ENCODE results near the gene CD300LG. TPM values are rescaled to one million over a fixed set of nuclear protein-coding genes. Genes with fewer than 3 reads are reported as not detected.

CD300LG gene
- total and polyA plus RNA-seq, 2 donors (not counting 1 experiment from before 2014, with no cell fraction given) = not detected

DNA sequence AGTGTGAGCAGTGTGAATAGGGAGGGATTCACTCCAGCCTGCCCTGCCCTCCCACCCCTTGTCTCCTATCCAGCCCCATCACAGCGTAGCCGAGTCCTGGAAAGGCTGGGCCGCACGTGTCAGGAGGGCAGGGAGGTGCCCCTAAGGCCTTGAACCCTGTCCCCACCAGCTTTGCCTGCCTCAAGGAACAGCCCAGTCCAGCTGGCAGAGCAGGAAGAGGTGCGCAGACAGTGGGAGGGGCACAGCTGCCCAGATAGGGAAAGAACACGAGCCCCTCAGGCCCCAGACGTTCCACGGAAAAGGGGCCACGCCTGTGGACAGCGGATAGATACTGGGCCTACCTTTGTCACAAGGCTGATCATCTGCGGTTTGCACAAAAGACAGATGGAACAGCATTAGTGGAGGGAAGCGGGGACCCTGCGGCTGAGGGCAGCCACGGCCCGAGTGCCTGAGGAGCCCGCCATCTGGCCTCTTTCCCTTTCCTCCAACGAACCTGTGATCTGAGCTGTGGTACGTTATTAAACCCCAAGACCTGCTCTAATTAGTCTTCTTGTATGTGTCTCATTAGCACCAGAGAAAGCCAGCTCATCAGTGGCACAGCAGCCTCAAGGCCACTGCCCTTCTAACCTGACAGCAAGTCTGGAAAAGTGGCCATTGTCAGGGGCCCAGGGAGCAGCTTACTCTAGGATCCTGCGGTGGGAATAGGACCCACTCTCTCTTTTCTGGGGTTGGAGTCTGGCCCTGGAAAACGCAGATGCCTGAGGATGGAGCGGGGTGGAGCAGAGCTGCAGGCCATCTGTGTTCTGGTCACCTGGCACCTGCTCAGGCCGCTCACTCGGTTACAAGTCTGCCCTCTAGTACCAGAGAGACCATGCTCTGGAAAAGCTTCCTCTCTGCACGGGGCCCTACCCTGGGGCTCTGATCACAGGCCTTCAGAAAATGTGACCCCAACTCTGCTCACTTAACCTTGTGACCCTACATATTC lies 30.3 kb upstream of the CD300LG start:
- Histone ChIP-seq H3K27me3 (ENCODE audit: control insufficient read depth, insufficient read depth, low read length) (no peaks in the 10 kb centered on the region), H3K9ac (ENCODE audit: insufficient read depth, low read length) (no peak overlapping the region), H3K9me3 (ENCODE audit: control insufficient read depth, insufficient read depth, low read depth, low read length) (no peaks in the 10 kb centered on the region), H3K36me3 (ENCODE audit: control insufficient read depth, insufficient read depth, low read length) (peaks cover 8% of the 10 kb centered on the region), H2AFZ (ENCODE audit: low read length) (no peak overlapping the region), H4K20me1 (ENCODE audit: control insufficient read depth, extremely low read depth, insufficient read depth, low read length) (no peaks in the 10 kb centered on the region), H3K4me3 (replicated peaks in 1 of 4; ENCODE audit: control extremely low read depth in 1 of 4, insufficient read depth in 1 of 4, low read depth in 3 of 4, low read length in 4 of 4) (no peak overlapping the region), H3K27ac (ENCODE audit: insufficient read depth, low read length) (no peak overlapping the region), H3K79me2 (ENCODE audit: control insufficient read depth, insufficient read depth, low read length) (no peaks in the 10 kb centered on the region), H3K4me1 (ENCODE audit: control insufficient read depth, extremely low read depth, insufficient read depth, low read length) (peaks cover 2% of the 10 kb centered on the region), H3K4me2 (ENCODE audit: extremely low read depth, insufficient read depth, low read length) (no peak overlapping the region)
- TF ChIP-seq, protein P1, sequence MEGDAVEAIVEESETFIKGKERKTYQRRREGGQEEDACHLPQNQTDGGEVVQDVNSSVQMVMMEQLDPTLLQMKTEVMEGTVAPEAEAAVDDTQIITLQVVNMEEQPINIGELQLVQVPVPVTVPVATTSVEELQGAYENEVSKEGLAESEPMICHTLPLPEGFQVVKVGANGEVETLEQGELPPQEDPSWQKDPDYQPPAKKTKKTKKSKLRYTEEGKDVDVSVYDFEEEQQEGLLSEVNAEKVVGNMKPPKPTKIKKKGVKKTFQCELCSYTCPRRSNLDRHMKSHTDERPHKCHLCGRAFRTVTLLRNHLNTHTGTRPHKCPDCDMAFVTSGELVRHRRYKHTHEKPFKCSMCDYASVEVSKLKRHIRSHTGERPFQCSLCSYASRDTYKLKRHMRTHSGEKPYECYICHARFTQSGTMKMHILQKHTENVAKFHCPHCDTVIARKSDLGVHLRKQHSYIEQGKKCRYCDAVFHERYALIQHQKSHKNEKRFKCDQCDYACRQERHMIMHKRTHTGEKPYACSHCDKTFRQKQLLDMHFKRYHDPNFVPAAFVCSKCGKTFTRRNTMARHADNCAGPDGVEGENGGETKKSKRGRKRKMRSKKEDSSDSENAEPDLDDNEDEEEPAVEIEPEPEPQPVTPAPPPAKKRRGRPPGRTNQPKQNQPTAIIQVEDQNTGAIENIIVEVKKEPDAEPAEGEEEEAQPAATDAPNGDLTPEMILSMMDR (conservative IDR thresholded peaks at IDR 0.05 in 1 of 2, IDR thresholded peaks at IDR 0.05 in 1 of 2; ENCODE audit: low read depth in 1 of 2, low read length in 2 of 2) = no peak
- TF ChIP-seq EZH2 (IDR thresholded peaks at IDR 0.05; ENCODE audit: low read length, missing control alignments) = no peak
- no peak for DNase-seq (ENCODE audit: low read depth in 2 of 2)

DNA sequence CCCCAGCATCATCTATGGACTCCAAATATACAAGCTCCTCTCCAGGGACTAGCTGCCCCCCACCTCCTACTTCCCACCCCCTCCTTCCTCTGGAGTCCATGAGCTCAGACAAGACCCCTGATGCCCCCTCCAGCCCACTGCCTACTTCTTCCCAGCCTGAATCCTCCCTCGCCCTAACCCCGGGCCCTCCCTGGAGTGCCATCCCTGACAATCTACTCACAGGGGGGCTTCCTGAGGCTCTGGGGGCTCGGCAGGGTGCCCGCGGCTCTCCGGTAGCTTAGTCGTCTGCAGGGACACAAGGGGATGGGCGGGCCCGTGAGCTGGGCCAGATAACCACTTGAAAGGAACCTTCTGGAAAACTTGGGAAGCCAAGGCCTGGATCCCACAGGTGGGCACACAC lies 29.1 kb upstream of the CD300LG start:
- Histone ChIP-seq H2AFZ (ENCODE audit: low read length) (no peak overlapping the region), H3K4me2 (ENCODE audit: extremely low read depth, insufficient read depth, low read length) (no peak overlapping the region), H4K20me1 (ENCODE audit: control insufficient read depth, extremely low read depth, insufficient read depth, low read length) (no peaks in the 10 kb centered on the region), H3K4me3 (replicated peaks in 1 of 4; ENCODE audit: control extremely low read depth in 1 of 4, insufficient read depth in 1 of 4, low read depth in 3 of 4, low read length in 4 of 4) (no peak overlapping the region), H3K27ac (ENCODE audit: insufficient read depth, low read length) (no peak overlapping the region), H3K9ac (ENCODE audit: insufficient read depth, low read length) (no peak overlapping the region), H3K36me3 (ENCODE audit: control insufficient read depth, insufficient read depth, low read length) (peaks cover 8% of the 10 kb centered on the region), H3K27me3 (ENCODE audit: control insufficient read depth, insufficient read depth, low read length) (no peaks in the 10 kb centered on the region), H3K4me1 (ENCODE audit: control insufficient read depth, extremely low read depth, insufficient read depth, low read length) (peaks cover 2% of the 10 kb centered on the region), H3K79me2 (ENCODE audit: control insufficient read depth, insufficient read depth, low read length) (no peaks in the 10 kb centered on the region), H3K9me3 (ENCODE audit: control insufficient read depth, insufficient read depth, low read depth, low read length) (no peaks in the 10 kb centered on the region)
- DNase-seq (ENCODE audit: low read depth in 2 of 2) = no peak
- TF ChIP-seq, protein P1 (conservative IDR thresholded peaks at IDR 0.05 in 1 of 2, IDR thresholded peaks at IDR 0.05 in 1 of 2; ENCODE audit: low read depth in 1 of 2, low read length in 2 of 2) = no peak
- no peak for TF ChIP-seq EZH2 (IDR thresholded peaks at IDR 0.05; ENCODE audit: low read length, missing control alignments)

DNA sequence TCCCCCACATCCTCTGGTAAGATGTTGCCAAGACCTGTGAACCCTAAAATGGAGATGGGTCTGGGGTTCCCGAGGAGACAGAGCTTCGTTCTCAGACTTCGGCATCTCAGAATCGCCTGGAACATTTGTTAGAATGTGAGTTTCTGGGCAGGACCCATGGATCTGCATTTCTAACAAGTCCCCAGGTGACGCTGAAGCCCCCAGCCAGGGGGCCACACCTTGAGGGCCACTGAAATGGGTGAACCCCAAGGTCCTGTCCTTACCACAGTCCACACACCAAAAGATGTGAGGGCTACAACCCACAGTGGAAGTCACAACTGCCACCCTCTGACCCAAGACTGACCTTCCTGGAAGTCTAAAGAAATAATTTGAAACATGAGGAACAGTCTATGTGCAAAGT lies 28.0 kb upstream of the CD300LG start:
- Histone ChIP-seq H3K9me3 (ENCODE audit: control insufficient read depth, insufficient read depth, low read depth, low read length) (no peaks in the 10 kb centered on the region), H3K36me3 (ENCODE audit: control insufficient read depth, insufficient read depth, low read length) (peaks cover 4% of the 10 kb centered on the region), H2AFZ (ENCODE audit: low read length) (no peak overlapping the region), H3K79me2 (ENCODE audit: control insufficient read depth, insufficient read depth, low read length) (no peaks in the 10 kb centered on the region), H3K4me2 (ENCODE audit: extremely low read depth, insufficient read depth, low read length) (no peak overlapping the region), H3K27me3 (ENCODE audit: control insufficient read depth, insufficient read depth, low read length) (no peaks in the 10 kb centered on the region), H3K4me1 (ENCODE audit: control insufficient read depth, extremely low read depth, insufficient read depth, low read length) (peaks cover 2% of the 10 kb centered on the region), H3K9ac (ENCODE audit: insufficient read depth, low read length) (no peak overlapping the region), H3K27ac (ENCODE audit: insufficient read depth, low read length) (no peak overlapping the region), H3K4me3 (replicated peaks in 1 of 4; ENCODE audit: control extremely low read depth in 1 of 4, insufficient read depth in 1 of 4, low read depth in 3 of 4, low read length in 4 of 4) (no peak overlapping the region), H4K20me1 (ENCODE audit: control insufficient read depth, extremely low read depth, insufficient read depth, low read length) (no peaks in the 10 kb centered on the region)
- no peak for DNase-seq (ENCODE audit: low read depth in 2 of 2)
- TF ChIP-seq EZH2 (IDR thresholded peaks at IDR 0.05; ENCODE audit: low read length, missing control alignments) = no peak
- TF ChIP-seq, protein P1 (conservative IDR thresholded peaks at IDR 0.05 in 1 of 2, IDR thresholded peaks at IDR 0.05 in 1 of 2; ENCODE audit: low read depth in 1 of 2, low read length in 2 of 2) = no peak

All from fibroblast of lung (primary cell).